GM23248 (cell line): ENCODE data around the gene PLCB3.

Source experiments
- EZH2 ChIP-seq: fragments of 200-600 bp; sonication (generic); IDR thresholded peaks from 2 replicates; pipeline ENCODE4 v1.6.1; 2018; ENCODE audit warnings: antibody characterized with exemption, mild to moderate bottlenecking; ENCODE audit not compliant: insufficient read depth, poor library complexity, severe bottlenecking
- EZH2phosphoT487 ChIP-seq: fragments of 200-600 bp; sonication (generic); IDR thresholded peaks from 2 replicates; pipeline ENCODE4 v1.6.1; 2018; ENCODE audit warnings: antibody characterized with exemption, moderate library complexity, mild to moderate bottlenecking, low read depth; ENCODE audit not compliant: insufficient read depth

- TF ChIP-seq EZH2 (no peak), EZH2phosphoT487 (no peak)
Measured at GRCh38 chr11:64254326-64254725, 3.0 kb downstream of the PLCB3 start.
